Activated CD8-positive, alpha-beta memory T cell treated with anti-CD3 and anti-CD28 coated beads, Interleukin-2, amount 10 ng/mL, durations not matched to agents 7 days and 5 days (primary cell): ENCODE results near the gene NOC4L. TPM values are rescaled to one million over a fixed set of nuclear protein-coding genes. Genes with fewer than 3 reads are reported as not detected.
A peak's percentile ranks its signal among the peaks of the same experiment; 100 is the strongest.

Experiments
- ATAC-seq: fragments of 150-1000 bp; cut with Tn5 transposase; one replicate; pipeline ENCODE4 v1.10.0; 2021; ENCODE audit warnings: moderate library complexity
- CTCF ChIA-PET: fragments of 350-600 bp; sonication (Branson Sonifier 250); formaldehyde crosslinking; loops from one replicate; lab custom pipeline; 2021; ENCODE audit warnings: antibody characterized with exemption; lab: Charles Lee
- DNase-seq: peaks from one replicate; pipeline ENCODE4 v3.0.0-alpha.2; 2020
- H3K27ac Mint-ChIP-seq: one replicate; pipeline ENCODE4 v1.8.0; 2021; ENCODE audit warnings: mild to moderate bottlenecking, mixed read lengths
- H3K27me3 Mint-ChIP-seq: one replicate; pipeline ENCODE4 v1.8.0; 2021; ENCODE audit warnings: mixed read lengths
- H3K36me3 Mint-ChIP-seq: one replicate; pipeline ENCODE4 v1.8.0; 2021; ENCODE audit warnings: mild to moderate bottlenecking, mixed read lengths
- H3K4me1 Mint-ChIP-seq: one replicate; pipeline ENCODE4 v1.8.0; 2021; ENCODE audit warnings: mixed read lengths
- H3K4me3 Mint-ChIP-seq: one replicate; pipeline ENCODE4 v1.8.0; 2021; ENCODE audit warnings: mild to moderate bottlenecking, moderate library complexity, mixed read lengths
- H3K9me3 Mint-ChIP-seq: one replicate; pipeline ENCODE4 v1.8.0; 2022; ENCODE audit warnings: low read depth, mixed read lengths
- total RNA-seq, 2 experiments: library from RNA; stranded (reverse); gene quantifications; one replicate each; pipeline ENCODE4 v1.2.3, GENCODE V29; 2021

NOC4L gene
- total RNA-seq, 2 experiments from 2014 or later: 38.0 to 42.9 TPM

- ATAC-seq (no peak), DNase-seq (no peak)
- Mint-ChIP-seq H3K27me3 (peaks cover 3% of the 10 kb centered on the region), H3K4me3 (no peak overlapping the region), H3K9me3 (peaks cover 7% of the 10 kb centered on the region), H3K4me1 (peaks cover 9% of the 10 kb centered on the region), H3K36me3 (no peaks in the 10 kb centered on the region), H3K27ac (no peak overlapping the region)
- CTCF ChIA-PET: interaction anchor here (1.5 to 1.8 kb wide), 2 partner anchors 13 to 22 kb away, joined by 3 to 4 read pairs; no protein-coding TSS in a partner anchor
These were observed 22.7 kb downstream of the NOC4L start for GRCh38 chr12:132166801-132167591.

- CTCF ChIA-PET: interaction anchor here (1.5 to 1.8 kb wide), 2 partner anchors 14 to 22 kb away, joined by 3 to 4 read pairs; no protein-coding TSS in a partner anchor
These were observed 23.5 kb downstream of the NOC4L start for GRCh38 chr12:132167611-132168310.

GRCh38 chr12:132168311-132169031 is 24.2 kb downstream of the NOC4L start:
- ATAC-seq (no peak), DNase-seq (no peak)
- H3K4me1 Mint-ChIP-seq: peaks cover 18% of the 10 kb centered on the region
- H3K27me3 Mint-ChIP-seq: peaks cover 14% of the 10 kb centered on the region
- CTCF ChIA-PET: interaction anchor here (1.5 to 1.8 kb wide), 2 partner anchors 15 to 21 kb away, joined by 3 to 4 read pairs; no protein-coding TSS in a partner anchor
- H3K27ac Mint-ChIP-seq: no peak overlapping the region
- peaks cover 7% of the 10 kb centered on the region for H3K9me3 Mint-ChIP-seq
- no peak overlapping the region for H3K4me3 Mint-ChIP-seq
- H3K36me3 Mint-ChIP-seq: no peaks in the 10 kb centered on the region

More at GRCh38 chr12:132167611-132168310, 23.5 kb downstream of the NOC4L start:
- Mint-ChIP-seq H3K9me3 (peaks cover 7% of the 10 kb centered on the region), H3K4me3 (no peak overlapping the region), H3K4me1 (peaks cover 13% of the 10 kb centered on the region), H3K27me3 (peaks cover 7% of the 10 kb centered on the region), H3K36me3 (no peaks in the 10 kb centered on the region), H3K27ac (no peak overlapping the region)
- ATAC-seq (no peak), DNase-seq (no peak)

- no peak for ATAC-seq
- H3K27ac Mint-ChIP-seq: no peak overlapping the region
These were observed 25.1 kb downstream of the NOC4L start for GRCh38 chr12:132169376-132169775.

GRCh38 chr12:132170094-132170636 is 25.9 kb downstream of the NOC4L start:
- H3K27ac Mint-ChIP-seq: no peak overlapping the region
- no peak overlapping the region for H3K4me3 Mint-ChIP-seq
- CTCF ChIA-PET: no interaction called here
- ATAC-seq (no peak), DNase-seq (no peak)
- H3K4me1 Mint-ChIP-seq: peaks cover 20% of the 10 kb centered on the region
- H3K9me3 Mint-ChIP-seq: peaks cover 7% of the 10 kb centered on the region
- H3K27me3 Mint-ChIP-seq: peaks cover 15% of the 10 kb centered on the region
- H3K36me3 Mint-ChIP-seq: no peaks in the 10 kb centered on the region

More at GRCh38 chr12:132169376-132169775, 25.1 kb downstream of the NOC4L start:
- CTCF ChIA-PET: no interaction called here
- Mint-ChIP-seq H3K4me1 (peaks cover 15% of the 10 kb centered on the region), H3K36me3 (no peaks in the 10 kb centered on the region), H3K9me3 (peaks cover 7% of the 10 kb centered on the region), H3K4me3 (no peak overlapping the region), H3K27me3 (peaks cover 12% of the 10 kb centered on the region)
- no peak for DNase-seq

GRCh38 chr12:132170637-132171292 is 26.5 kb downstream of the NOC4L start:
- Mint-ChIP-seq H3K36me3 (no peaks in the 10 kb centered on the region), H3K27ac (no peak overlapping the region), H3K9me3 (peaks cover 7% of the 10 kb centered on the region), H3K27me3 (peaks cover 15% of the 10 kb centered on the region), H3K4me1 (peaks cover 20% of the 10 kb centered on the region), H3K4me3 (no peak overlapping the region)
- CTCF ChIA-PET: no interaction called here
- ATAC-seq (no peak), DNase-seq (no peak)

GRCh38 chr12:132171293-132171967 is 27.2 kb downstream of the NOC4L start:
- H3K4me1 Mint-ChIP-seq: peaks cover 20% of the 10 kb centered on the region
- CTCF ChIA-PET: interaction anchor here (0.8 to 1.2 kb wide), 2 partner anchors 9 to 15 kb away, joined by 3 read pairs; no protein-coding TSS in a partner anchor
- peaks cover 5% of the 10 kb centered on the region for H3K9me3 Mint-ChIP-seq
- no peaks in the 10 kb centered on the region for H3K36me3 Mint-ChIP-seq
- no peak overlapping the region for H3K4me3 Mint-ChIP-seq
- DNase-seq (no peak), ATAC-seq (no peak)
- peaks cover 15% of the 10 kb centered on the region for H3K27me3 Mint-ChIP-seq
- no peak overlapping the region for H3K27ac Mint-ChIP-seq

GRCh38 chr12:132171968-132172521 is 27.8 kb downstream of the NOC4L start:
- CTCF ChIA-PET: interaction anchor here (0.8 to 1.2 kb wide), 2 partner anchors 9 to 14 kb away, joined by 3 read pairs; no protein-coding TSS in a partner anchor
- H3K27me3 Mint-ChIP-seq: peaks cover 17% of the 10 kb centered on the region
- ATAC-seq: no peak
- H3K36me3 Mint-ChIP-seq: no peaks in the 10 kb centered on the region
- no peak overlapping the region for H3K4me3 Mint-ChIP-seq
- peaks cover 2% of the 10 kb centered on the region for H3K9me3 Mint-ChIP-seq
- H3K4me1 Mint-ChIP-seq: peaks cover 20% of the 10 kb centered on the region
- no peak overlapping the region for H3K27ac Mint-ChIP-seq
- DNase-seq: no peak

- DNase-seq (no peak), ATAC-seq (no peak)
- CTCF ChIA-PET: no interaction called here
- peaks cover 19% of the 10 kb centered on the region for H3K4me1 Mint-ChIP-seq
- no peaks in the 10 kb centered on the region for H3K36me3 Mint-ChIP-seq
- H3K9me3 Mint-ChIP-seq: no peaks in the 10 kb centered on the region
- no peak overlapping the region for H3K27ac Mint-ChIP-seq
- H3K4me3 Mint-ChIP-seq: no peak overlapping the region
- peaks cover 18% of the 10 kb centered on the region for H3K27me3 Mint-ChIP-seq
These were observed 28.4 kb downstream of the NOC4L start for GRCh38 chr12:132172619-132173018.

GRCh38 chr12:132173135-132174014 is 29.1 kb downstream of the NOC4L start:
- H3K36me3 Mint-ChIP-seq: no peaks in the 10 kb centered on the region
- peak; percentile 65 for DNase-seq
- CTCF ChIA-PET: no interaction called here

More at GRCh38 chr12:132173135-132174014, 29.1 kb downstream of the NOC4L start:
- H3K4me3 Mint-ChIP-seq: no peak overlapping the region
- peaks cover 18% of the 10 kb centered on the region for H3K27me3 Mint-ChIP-seq
- H3K9me3 Mint-ChIP-seq: no peaks in the 10 kb centered on the region
- H3K27ac Mint-ChIP-seq: no peak overlapping the region
- peak; percentile 53 for ATAC-seq
- peaks cover 18% of the 10 kb centered on the region for H3K4me1 Mint-ChIP-seq
